ENCODE measurements around the gene PCYT2.
"Not testable (repeated sequence)": the region's sequence is repeated elsewhere in the genome, so short reads cannot be mapped to it uniquely, and the experiment has no call there.

Gene PCYT2

GRCh38 chr17:81954131-81955057 is 43.2 kb upstream of the PCYT2 start:
- H3K4me3 ChIP-seq (replicated peaks; ENCODE audit: low read depth, low read length) = no peak overlapping the region
- DNase-seq (ENCODE audit: extremely low read depth, insufficient read length) = no peak
- no peaks in the 10 kb centered on the region for H3K36me3 ChIP-seq (ENCODE audit: control insufficient read depth, insufficient read depth, low read length)
- no peaks in the 10 kb centered on the region; the same call in none of the 2 replicates for H3K27me3 ChIP-seq (replicated peaks; ENCODE audit: control insufficient read depth, insufficient read depth, low read length)
- TF ChIP-seq CTCF (IDR thresholded peaks at IDR 0.05; ENCODE audit: insufficient read depth, low read length, poor library complexity, severe bottlenecking) = no peak

- H3K27me3 ChIP-seq (replicated peaks; ENCODE audit: control insufficient read depth, insufficient read depth, low read length); H3K4me3 ChIP-seq (replicated peaks; ENCODE audit: low read depth, low read length); DNase-seq (ENCODE audit: extremely low read depth, insufficient read length); H3K36me3 ChIP-seq (ENCODE audit: control insufficient read depth, insufficient read depth, low read length): not testable (repeated sequence)
These were observed 42.2 kb upstream of the PCYT2 start for GRCh38 chr17:81953443-81953842.

GRCh38 chr17:81952792-81953228 is 41.6 kb upstream of the PCYT2 start:
- Histone ChIP-seq H3K27me3 (replicated peaks; ENCODE audit: control insufficient read depth, insufficient read depth, low read length) (no peaks in the 10 kb centered on the region; the same call in 1 of the 2 replicates), H3K36me3 (ENCODE audit: control insufficient read depth, insufficient read depth, low read length) (no peaks in the 10 kb centered on the region), H3K4me3 (replicated peaks; ENCODE audit: low read depth, low read length) (no peak overlapping the region)
- TF ChIP-seq CTCF (IDR thresholded peaks at IDR 0.05; ENCODE audit: insufficient read depth, low read length, poor library complexity, severe bottlenecking) = no peak
- DNase-seq (ENCODE audit: extremely low read depth, insufficient read length) = no peak

GRCh38 chr17:81951785-81952684 is 40.8 kb upstream of the PCYT2 start:
- H3K36me3 ChIP-seq (ENCODE audit: control insufficient read depth, insufficient read depth, low read length) = no peaks in the 10 kb centered on the region
- DNase-seq (ENCODE audit: extremely low read depth, insufficient read length) = no peak
- H3K27me3 ChIP-seq (replicated peaks; ENCODE audit: control insufficient read depth, insufficient read depth, low read length) = no peaks in the 10 kb centered on the region
- H3K4me3 ChIP-seq (replicated peaks; ENCODE audit: low read depth, low read length) = no peak overlapping the region
- no peak for TF ChIP-seq CTCF (IDR thresholded peaks at IDR 0.05; ENCODE audit: insufficient read depth, low read length, poor library complexity, severe bottlenecking)

GRCh38 chr17:81950501-81950900 is 39.3 kb upstream of the PCYT2 start:
- Histone ChIP-seq H3K27me3 (replicated peaks; ENCODE audit: control insufficient read depth, insufficient read depth, low read length) (no peaks in the 10 kb centered on the region), H3K36me3 (ENCODE audit: control insufficient read depth, insufficient read depth, low read length) (no peaks in the 10 kb centered on the region), H3K4me3 (replicated peaks; ENCODE audit: low read depth, low read length) (no peak overlapping the region)
- DNase-seq (ENCODE audit: extremely low read depth, insufficient read length) = no peak
- TF ChIP-seq CTCF (IDR thresholded peaks at IDR 0.05; ENCODE audit: insufficient read depth, low read length, poor library complexity, severe bottlenecking) = no peak

Data from GM06990 (cell line).